ENCODE results near the gene C1orf174.

- TF ChIP-seq CTCF (IDR thresholded peaks at IDR 0.05; ENCODE audit: insufficient read depth, low read length, poor library complexity, severe bottlenecking), result no peak
- TF ChIP-seq EZH2phosphoT487 (conservative IDR thresholded peaks at IDR 0.05; ENCODE audit: low read length), result no peak
Measured at GRCh38 chr1:3890389-3891328, 9.4 kb downstream of the C1orf174 start.
